ENCODE results near the gene NPR2. TPM values are rescaled to one million over a fixed set of nuclear protein-coding genes. Genes with fewer than 3 reads are reported as not detected.

NPR2 gene
- total RNA-seq, 1 experiment from 2014 or later, result 40.5 TPM

DNA sequence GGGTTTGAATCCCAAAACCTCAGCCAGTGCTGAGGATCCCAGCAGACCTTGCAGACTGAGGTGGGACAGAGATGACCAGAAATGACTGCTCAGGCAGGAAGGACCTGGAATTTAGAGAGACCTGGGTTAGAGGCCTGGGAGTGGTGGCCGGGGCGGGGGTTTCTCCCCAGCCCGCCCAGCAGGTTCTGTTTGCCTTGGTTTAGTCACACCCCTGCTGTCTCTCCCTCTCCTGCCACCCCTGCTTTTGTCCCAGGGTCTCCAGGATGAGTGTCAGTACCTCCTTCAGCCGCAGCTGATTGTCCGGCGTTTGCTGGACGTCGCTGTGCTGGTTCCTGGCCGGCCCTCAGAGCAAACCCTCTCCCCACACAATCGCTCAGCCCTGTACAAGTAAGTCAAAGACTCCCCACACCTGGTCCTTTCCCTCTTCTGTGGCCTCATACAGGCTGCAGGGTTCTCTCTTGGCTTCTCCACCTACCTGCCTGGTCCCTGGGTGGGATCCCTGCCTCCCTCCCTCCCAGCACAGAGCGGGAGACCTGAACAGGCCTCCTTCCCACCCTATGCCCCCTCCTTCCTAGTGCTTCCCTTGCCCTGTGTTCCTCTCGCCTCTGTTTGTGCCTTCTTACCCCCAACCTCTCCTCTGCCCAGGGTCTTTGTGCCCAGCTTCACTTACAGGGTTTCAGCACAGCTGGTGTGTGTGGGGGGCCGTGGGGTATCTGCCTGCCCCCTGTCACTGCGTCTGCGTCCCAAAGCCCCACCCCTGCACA, 49.7 kb downstream of the NPR2 start:
- no peaks in the 10 kb centered on the region for H3K27me3 Mint-ChIP-seq (ENCODE audit: insufficient read depth, unreplicated experiment)
- DNase-seq, result no peak
- H3K4me1 Mint-ChIP-seq (ENCODE audit: low read depth, unreplicated experiment), result peaks cover 16% of the 10 kb centered on the region
- Histone ChIP-seq H3K4me3 (ENCODE audit: low read depth, low read length) (no peak overlapping the region), H3K4me1 (peaks cover 5% of the 10 kb centered on the region), H3K27me3 (replicated peaks; ENCODE audit: control insufficient read depth, insufficient read depth, low read length) (no peaks in the 10 kb centered on the region), H3K36me3 (ENCODE audit: control insufficient read depth, insufficient read depth, low read length) (peaks cover under 1% of the 10 kb centered on the region; the same call in 1 of the 2 replicates), H3K9me3 (no peaks in the 10 kb centered on the region)
- intact Hi-C loops (cut with micrococcal nuclease; ENCODE audit: unreplicated experiment), result no loop called here
- TF ChIP-seq, protein P1, sequence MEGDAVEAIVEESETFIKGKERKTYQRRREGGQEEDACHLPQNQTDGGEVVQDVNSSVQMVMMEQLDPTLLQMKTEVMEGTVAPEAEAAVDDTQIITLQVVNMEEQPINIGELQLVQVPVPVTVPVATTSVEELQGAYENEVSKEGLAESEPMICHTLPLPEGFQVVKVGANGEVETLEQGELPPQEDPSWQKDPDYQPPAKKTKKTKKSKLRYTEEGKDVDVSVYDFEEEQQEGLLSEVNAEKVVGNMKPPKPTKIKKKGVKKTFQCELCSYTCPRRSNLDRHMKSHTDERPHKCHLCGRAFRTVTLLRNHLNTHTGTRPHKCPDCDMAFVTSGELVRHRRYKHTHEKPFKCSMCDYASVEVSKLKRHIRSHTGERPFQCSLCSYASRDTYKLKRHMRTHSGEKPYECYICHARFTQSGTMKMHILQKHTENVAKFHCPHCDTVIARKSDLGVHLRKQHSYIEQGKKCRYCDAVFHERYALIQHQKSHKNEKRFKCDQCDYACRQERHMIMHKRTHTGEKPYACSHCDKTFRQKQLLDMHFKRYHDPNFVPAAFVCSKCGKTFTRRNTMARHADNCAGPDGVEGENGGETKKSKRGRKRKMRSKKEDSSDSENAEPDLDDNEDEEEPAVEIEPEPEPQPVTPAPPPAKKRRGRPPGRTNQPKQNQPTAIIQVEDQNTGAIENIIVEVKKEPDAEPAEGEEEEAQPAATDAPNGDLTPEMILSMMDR (IDR thresholded peaks at IDR 0.05; ENCODE audit: insufficient read depth in 1 of 2, low read depth in 1 of 2, low read length in 1 of 2, severe bottlenecking in 1 of 2, unreplicated experiment in 1 of 2), result no peak
- no peaks in the 10 kb centered on the region for H3K9me3 Mint-ChIP-seq (ENCODE audit: unreplicated experiment)
- ChIA-PET POLR2A (no interaction called here), CTCF (no interaction called here)
- no peaks in the 10 kb centered on the region for H3K36me3 Mint-ChIP-seq (ENCODE audit: insufficient read depth, unreplicated experiment)
- no peak overlapping the region for H3K4me3 Mint-ChIP-seq (ENCODE audit: unreplicated experiment)
- H3K27ac Mint-ChIP-seq (ENCODE audit: unreplicated experiment), result no peak overlapping the region
- no TSS peak for BruUV-seq (replicated peaks)

DNA sequence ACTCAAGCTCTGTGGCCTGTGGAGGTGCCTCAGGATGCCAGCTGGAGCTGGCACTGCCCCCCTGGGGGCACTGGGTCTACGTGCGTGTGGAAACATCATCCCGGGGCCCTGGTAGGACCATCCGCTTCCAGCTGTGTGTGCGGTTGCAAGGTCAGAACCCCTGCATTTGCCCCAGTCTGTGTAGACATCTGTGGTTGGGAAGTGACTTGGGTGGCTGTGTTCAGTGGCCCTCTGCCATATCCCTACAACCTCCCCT, 50.2 kb downstream of the NPR2 start:
- H3K27me3 Mint-ChIP-seq (ENCODE audit: insufficient read depth, unreplicated experiment), result no peaks in the 10 kb centered on the region
- no peaks in the 10 kb centered on the region for H3K36me3 Mint-ChIP-seq (ENCODE audit: insufficient read depth, unreplicated experiment)
- Histone ChIP-seq H3K27me3 (replicated peaks; ENCODE audit: control insufficient read depth, insufficient read depth, low read length) (no peaks in the 10 kb centered on the region), H3K4me1 (peaks cover 4% of the 10 kb centered on the region; the same call in 1 of the 2 replicates), H3K36me3 (ENCODE audit: control insufficient read depth, insufficient read depth, low read length) (no peaks in the 10 kb centered on the region), H3K9me3 (no peaks in the 10 kb centered on the region), H3K4me3 (ENCODE audit: low read depth, low read length) (no peak overlapping the region)
- no peak for DNase-seq
- H3K9me3 Mint-ChIP-seq (ENCODE audit: unreplicated experiment), result no peaks in the 10 kb centered on the region
- POLR2A ChIA-PET, result no interaction called here
- BruUV-seq (replicated peaks), result no TSS peak
- peaks cover 15% of the 10 kb centered on the region for H3K4me1 Mint-ChIP-seq (ENCODE audit: low read depth, unreplicated experiment)
- intact Hi-C loops (cut with micrococcal nuclease; ENCODE audit: unreplicated experiment), result no loop called here
- TF ChIP-seq, protein P1 (IDR thresholded peaks at IDR 0.05; ENCODE audit: insufficient read depth in 1 of 2, low read depth in 1 of 2, low read length in 1 of 2, severe bottlenecking in 1 of 2, unreplicated experiment in 1 of 2), result no peak
- no peak overlapping the region for H3K4me3 Mint-ChIP-seq (ENCODE audit: unreplicated experiment)
- CTCF ChIA-PET, result no interaction called here
- no peak overlapping the region for H3K27ac Mint-ChIP-seq (ENCODE audit: unreplicated experiment)

DNA sequence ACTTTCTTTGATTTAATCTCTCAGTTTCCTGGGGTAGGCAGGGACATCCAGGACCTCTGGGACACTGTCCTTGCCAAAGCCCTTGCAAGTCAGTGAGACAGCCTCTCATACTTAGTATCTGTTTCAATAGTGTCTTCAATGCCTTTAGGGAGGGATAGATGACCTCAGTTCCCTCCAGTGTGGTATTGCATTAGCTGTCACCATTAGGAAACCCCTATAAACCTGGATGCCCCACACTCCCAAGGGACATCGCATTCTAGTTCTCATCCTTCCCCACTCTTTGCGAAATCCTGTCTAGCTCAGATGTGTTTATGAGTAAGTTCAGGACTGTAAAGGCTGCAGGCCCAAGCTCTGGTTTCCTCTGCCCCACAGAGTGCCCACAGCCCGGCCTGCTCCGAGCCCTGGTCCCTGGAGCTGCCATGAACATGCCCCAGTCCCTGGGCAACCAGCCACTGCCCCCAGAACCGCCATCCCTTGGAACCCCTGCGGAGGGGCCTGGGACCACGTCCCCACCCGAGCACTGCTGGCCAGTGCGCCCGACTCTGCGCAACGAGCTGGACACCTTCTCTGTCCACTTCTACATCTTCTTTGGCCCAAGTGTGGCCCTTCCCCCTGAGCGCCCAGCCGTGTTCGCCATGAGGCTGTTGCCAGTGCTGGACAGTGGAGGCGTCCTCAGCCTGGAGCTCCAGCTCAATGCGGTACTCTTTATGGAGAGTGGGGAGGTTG, 50.8 kb downstream of the NPR2 start:
- H3K27ac Mint-ChIP-seq (ENCODE audit: unreplicated experiment), result no peak overlapping the region
- Histone ChIP-seq H3K9me3 (no peaks in the 10 kb centered on the region), H3K4me3 (ENCODE audit: low read depth, low read length) (no peak overlapping the region), H3K27me3 (replicated peaks; ENCODE audit: control insufficient read depth, insufficient read depth, low read length) (no peaks in the 10 kb centered on the region), H3K4me1 (peaks cover 4% of the 10 kb centered on the region; the same call in 1 of the 2 replicates), H3K36me3 (ENCODE audit: control insufficient read depth, insufficient read depth, low read length) (no peaks in the 10 kb centered on the region)
- no peak overlapping the region for H3K4me3 Mint-ChIP-seq (ENCODE audit: unreplicated experiment)
- TF ChIP-seq, protein P1 (IDR thresholded peaks at IDR 0.05; ENCODE audit: insufficient read depth in 1 of 2, low read depth in 1 of 2, low read length in 1 of 2, severe bottlenecking in 1 of 2, unreplicated experiment in 1 of 2), result no peak
- DNase-seq, result no peak
- CTCF ChIA-PET, result no interaction called here
- no TSS peak for BruUV-seq (replicated peaks)
- H3K27me3 Mint-ChIP-seq (ENCODE audit: insufficient read depth, unreplicated experiment), result no peaks in the 10 kb centered on the region
- intact Hi-C loops (cut with micrococcal nuclease; ENCODE audit: unreplicated experiment), result no loop called here
- no peaks in the 10 kb centered on the region for H3K9me3 Mint-ChIP-seq (ENCODE audit: unreplicated experiment)
- POLR2A ChIA-PET, result no interaction called here
- peaks cover 15% of the 10 kb centered on the region for H3K4me1 Mint-ChIP-seq (ENCODE audit: low read depth, unreplicated experiment)
- H3K36me3 Mint-ChIP-seq (ENCODE audit: insufficient read depth, unreplicated experiment), result no peaks in the 10 kb centered on the region

Data from Caco-2 (cell line).